BJ (cell line): ENCODE results near the gene AFF3. TPM values are rescaled to one million over a fixed set of nuclear protein-coding genes. Genes with fewer than 3 reads are reported as not detected.
"Not testable (repeated sequence)": the region's sequence is repeated elsewhere in the genome, so short reads cannot be mapped to it uniquely, and the experiment has no call there.

Source experiments
- CTCF ChIA-PET: fragments of 350-600 bp; formaldehyde crosslinking; extraction: SDS; loops from one replicate; lab custom pipeline; 2021; ENCODE audit warnings: antibody characterized with exemption, inconsistent platforms; lab: Yijun Ruan, JAX
- POLR2A ChIA-PET: fragments of 300-600 bp; sonication (Branson Sonifier 250); formaldehyde crosslinking; extraction: SDS; loops from one replicate; lab custom pipeline; 2021; ENCODE audit warnings: antibody characterized with exemption; lab: Charles Lee
- DNase-seq: peaks from one replicate; pipeline ENCODE4 v3.0.0-alpha.2; 2011; ENCODE audit warnings: low read depth
- H3K27me3 ChIP-seq: 2 replicates; pipeline ENCODE4 v1.6.0; 2011; ENCODE audit warnings: low read length; ENCODE audit not compliant: control insufficient read depth, insufficient read depth
- H3K36me3 ChIP-seq: 2 replicates; pipeline ENCODE4 v1.5.1; 2011; ENCODE audit warnings: low read length; ENCODE audit not compliant: control insufficient read depth, insufficient read depth
- H3K4me3 ChIP-seq: 2 replicates; pipeline ENCODE4 v1.5.1; 2011; ENCODE audit warnings: low read depth, mild to moderate bottlenecking, control low read depth, low read length
- polyA plus RNA-seq: library from polyadenylated mRNA; depleted of rRNA; stranded (reverse); fragments of >200 nt; gene quantifications from 2 replicates; pipeline ENCODE4 v1.2.3, GENCODE V29; 2011
- TF ChIP-seq, protein P1 (sequence below): IDR thresholded peaks from 2 replicates; pipeline ENCODE4 v1.5.1; 2011; ENCODE audit warnings: low read depth, mild to moderate bottlenecking, control low read depth, inconsistent platforms, low read length, moderate library complexity; ENCODE audit not compliant: insufficient read depth

AFF3 gene
- polyA plus RNA-seq, 1 experiment, result 11.5 TPM

DNA sequence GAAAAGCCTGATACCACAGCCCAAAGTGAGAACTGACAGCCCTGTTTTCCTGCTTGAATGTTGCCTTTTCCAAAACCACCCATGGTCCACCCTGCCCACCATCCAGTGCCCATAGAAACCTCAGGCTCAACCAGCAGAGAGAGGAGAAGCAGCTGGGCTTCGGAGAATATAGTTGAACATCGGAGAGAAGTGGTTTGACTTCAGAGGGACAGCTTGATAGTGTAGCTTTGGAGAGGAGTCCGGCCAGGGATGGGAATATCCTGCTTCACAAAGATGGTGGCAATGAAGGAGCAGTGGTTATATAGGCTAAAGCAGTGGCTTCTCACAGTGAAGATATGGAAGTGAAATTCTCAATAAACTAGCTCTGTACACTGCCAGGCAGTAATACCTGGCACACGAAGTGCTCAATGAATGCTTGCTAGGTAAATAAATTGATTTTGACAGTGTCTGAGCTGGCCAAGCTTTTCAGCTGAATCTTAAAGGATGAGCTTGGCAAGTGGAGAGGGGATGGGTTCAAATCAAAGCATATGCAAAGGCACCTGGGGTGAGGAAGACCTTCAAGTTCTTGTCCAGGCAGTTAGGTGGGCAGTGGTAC, 21.2 kb downstream of the AFF3 start:
- POLR2A ChIA-PET, result no interaction called here
- Histone ChIP-seq H3K36me3 (no peaks in the 10 kb centered on the region), H3K27me3 (no peaks in the 10 kb centered on the region), H3K4me3 (no peak overlapping the region)
- TF ChIP-seq, protein P1, sequence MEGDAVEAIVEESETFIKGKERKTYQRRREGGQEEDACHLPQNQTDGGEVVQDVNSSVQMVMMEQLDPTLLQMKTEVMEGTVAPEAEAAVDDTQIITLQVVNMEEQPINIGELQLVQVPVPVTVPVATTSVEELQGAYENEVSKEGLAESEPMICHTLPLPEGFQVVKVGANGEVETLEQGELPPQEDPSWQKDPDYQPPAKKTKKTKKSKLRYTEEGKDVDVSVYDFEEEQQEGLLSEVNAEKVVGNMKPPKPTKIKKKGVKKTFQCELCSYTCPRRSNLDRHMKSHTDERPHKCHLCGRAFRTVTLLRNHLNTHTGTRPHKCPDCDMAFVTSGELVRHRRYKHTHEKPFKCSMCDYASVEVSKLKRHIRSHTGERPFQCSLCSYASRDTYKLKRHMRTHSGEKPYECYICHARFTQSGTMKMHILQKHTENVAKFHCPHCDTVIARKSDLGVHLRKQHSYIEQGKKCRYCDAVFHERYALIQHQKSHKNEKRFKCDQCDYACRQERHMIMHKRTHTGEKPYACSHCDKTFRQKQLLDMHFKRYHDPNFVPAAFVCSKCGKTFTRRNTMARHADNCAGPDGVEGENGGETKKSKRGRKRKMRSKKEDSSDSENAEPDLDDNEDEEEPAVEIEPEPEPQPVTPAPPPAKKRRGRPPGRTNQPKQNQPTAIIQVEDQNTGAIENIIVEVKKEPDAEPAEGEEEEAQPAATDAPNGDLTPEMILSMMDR, result no peak
- no peak for DNase-seq
- CTCF ChIA-PET, result interaction anchor here (1.2 to 1.3 kb wide), 2 partner anchors 11 to 72 kb away, joined by 3 read pairs; no protein-coding TSS in a partner anchor

DNA sequence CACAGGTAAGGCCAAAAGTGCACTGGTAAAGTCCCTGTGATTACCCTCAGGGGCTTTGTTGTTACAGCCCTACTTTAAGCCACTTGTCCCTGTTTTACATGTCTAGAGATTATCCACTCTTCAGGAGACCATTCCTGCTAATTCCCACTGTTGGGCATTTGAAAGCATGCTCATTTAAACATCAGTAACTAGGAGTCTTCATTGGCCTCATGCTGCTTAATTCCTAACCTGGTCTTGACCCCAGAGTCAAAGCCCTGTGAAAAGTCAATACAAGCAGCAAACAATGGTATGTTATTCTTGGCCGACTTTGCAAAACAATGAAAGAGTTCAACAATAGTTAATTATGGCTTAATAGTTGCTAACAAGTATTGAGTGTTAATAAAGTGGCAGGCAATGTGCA, 23.2 kb downstream of the AFF3 start:
- ChIA-PET CTCF (no interaction called here), POLR2A (no interaction called here)
- Histone ChIP-seq H3K36me3 (no peaks in the 10 kb centered on the region), H3K4me3 (no peak overlapping the region), H3K27me3 (no peaks in the 10 kb centered on the region)
- DNase-seq, result no peak
- TF ChIP-seq, protein P1, result no peak

DNA sequence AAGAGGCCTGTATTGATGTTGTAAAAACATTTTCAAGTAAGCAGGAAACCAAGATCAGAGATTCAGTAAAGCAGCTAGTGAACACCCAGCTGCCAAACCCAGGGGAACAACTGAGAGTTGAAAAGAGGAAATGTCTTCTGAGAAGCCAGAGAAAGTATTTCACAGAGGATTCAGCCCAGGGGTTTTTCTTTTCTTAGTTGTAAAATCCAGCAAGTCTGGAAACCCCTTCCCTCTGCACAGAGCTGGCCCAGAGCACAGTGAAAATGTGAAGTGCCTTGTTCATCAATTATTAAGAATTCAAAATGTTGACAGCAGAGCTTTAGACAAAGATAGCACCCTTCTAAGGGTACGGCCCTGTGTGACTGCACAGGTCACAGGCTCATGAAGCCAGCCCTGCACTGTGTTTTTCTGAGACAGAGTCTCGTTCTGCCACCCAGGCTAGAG, 28.4 kb downstream of the AFF3 start:
- TF ChIP-seq, protein P1, result no peak
- POLR2A ChIA-PET, result no interaction called here
- Histone ChIP-seq H3K36me3 (no peaks in the 10 kb centered on the region), H3K4me3 (no peak overlapping the region), H3K27me3 (peaks cover 2% of the 10 kb centered on the region)
- CTCF ChIA-PET, result interaction anchor here (1.6 kb wide), 1 partner anchor 17 kb away, joined by 4 read pairs; no protein-coding TSS in a partner anchor
- DNase-seq, result no peak

DNA sequence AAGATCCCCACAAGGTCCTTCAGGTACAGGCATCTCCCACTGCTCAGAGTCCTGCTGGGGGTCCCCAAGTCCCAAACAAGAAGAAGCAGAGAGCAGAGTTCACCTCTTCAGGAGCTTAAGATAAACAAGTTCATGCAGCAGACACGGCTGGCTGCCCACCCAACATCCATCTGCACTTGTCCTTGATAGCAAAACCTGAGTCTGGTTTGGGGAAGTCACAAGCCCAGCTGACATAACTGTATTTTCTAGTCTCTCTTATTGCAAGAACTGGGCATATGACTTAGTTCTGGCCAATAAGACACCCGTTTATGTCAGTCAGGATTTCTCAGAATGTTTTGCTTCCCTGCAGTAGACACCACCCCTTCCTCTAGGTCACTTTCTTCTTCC, 31.8 kb downstream of the AFF3 start:
- peaks cover 9% of the 10 kb centered on the region for H3K27me3 ChIP-seq
- POLR2A ChIA-PET, result no interaction called here
- TF ChIP-seq, protein P1, result no peak
- CTCF ChIA-PET, result interaction anchor here (1.2 kb wide), 1 partner anchor 10 kb away, joined by 3 read pairs; no protein-coding TSS in a partner anchor
- DNase-seq, result no peak
- H3K36me3 ChIP-seq, result no peaks in the 10 kb centered on the region
- no peak overlapping the region for H3K4me3 ChIP-seq

DNA sequence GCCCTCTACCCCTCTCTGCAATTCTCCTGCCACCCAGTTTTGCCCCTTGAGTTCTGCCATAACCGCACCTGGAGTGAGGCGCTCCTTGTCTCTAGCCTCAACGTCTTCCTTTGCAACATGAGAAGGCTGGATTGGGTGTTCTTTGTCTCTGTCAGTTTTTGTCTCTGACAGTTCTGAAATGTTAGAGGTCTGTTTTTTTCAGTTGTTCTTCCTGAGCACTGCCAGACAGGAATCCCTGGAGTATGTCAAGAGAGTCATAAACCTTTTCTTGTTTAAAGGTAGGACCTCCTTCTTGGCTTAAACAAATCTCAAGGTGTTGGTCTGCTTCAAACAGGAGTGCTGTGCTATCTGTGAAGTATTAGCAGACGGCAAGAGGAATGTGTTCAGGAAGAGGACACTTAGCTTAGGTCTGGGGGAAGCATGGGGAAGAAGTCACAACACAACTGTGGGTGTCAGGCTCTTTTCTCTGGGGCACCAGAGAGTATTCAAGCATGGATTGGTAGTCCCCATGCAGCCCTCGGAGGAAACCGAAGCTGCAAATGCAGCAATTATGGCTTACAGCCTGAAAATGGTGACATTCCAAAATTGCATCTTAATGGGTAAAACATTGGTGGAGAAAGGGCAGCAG, 32.3 kb downstream of the AFF3 start:
- ChIA-PET POLR2A (no interaction called here), CTCF (interaction anchor here (1.2 kb wide), 1 partner anchor 10 kb away, joined by 3 read pairs; no protein-coding TSS in a partner anchor)
- Histone ChIP-seq H3K4me3 (no peak overlapping the region), H3K27me3 (peaks cover 9% of the 10 kb centered on the region), H3K36me3 (no peaks in the 10 kb centered on the region)
- DNase-seq, result no peak
- TF ChIP-seq, protein P1, result no peak

DNA sequence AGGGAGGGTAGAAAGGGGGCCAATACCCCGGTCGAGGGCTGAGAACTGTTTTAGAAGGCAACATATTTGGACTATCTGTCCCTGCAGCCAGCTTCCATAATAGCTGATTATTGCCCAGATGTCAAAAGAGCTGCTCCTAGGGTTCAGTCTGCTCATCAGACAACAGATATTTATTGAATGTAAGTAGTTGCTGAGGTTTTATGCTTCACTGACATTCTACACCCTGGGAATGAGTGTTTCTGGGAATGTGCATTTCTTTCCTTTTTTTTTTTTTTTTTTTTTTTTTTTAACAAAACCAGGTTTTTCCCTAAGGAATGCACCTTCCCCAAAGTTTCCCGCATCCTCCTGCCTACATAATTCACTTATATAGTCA, 33.8 kb downstream of the AFF3 start:
- DNase-seq, H3K4me3 ChIP-seq, H3K27me3 ChIP-seq, H3K36me3 ChIP-seq, CTCF ChIA-PET, POLR2A ChIA-PET: not testable (repeated sequence)
